OCI-LY1 (cell line): ENCODE data around the gene TMEM184A.
A peak's percentile ranks its signal among the peaks of the same experiment; 100 is the strongest.

Experiments used
- H2AFZ ChIP-seq: fragments of 200-600 bp; sonication (generic), shearing (Covaris generic); 2 replicates; pipeline ENCODE4 v1.6.0; 2014; ENCODE audit warnings: antibody characterized with exemption, mild to moderate bottlenecking, low read length
- H3F3A ChIP-seq: fragments of 200-600 bp; sonication (generic), shearing (Covaris generic); 2 replicates; pipeline ENCODE4 v1.6.0; 2014; ENCODE audit warnings: mild to moderate bottlenecking, antibody characterized with exemption, low read length, moderate library complexity; ENCODE audit not compliant: insufficient read depth
- H3K27ac ChIP-seq: fragments of 200-600 bp; sonication (generic); 2 replicates; pipeline ENCODE4 v1.5.1; 2014; ENCODE audit warnings: low read length, mixed run types, mild to moderate bottlenecking, low read depth; ENCODE audit not compliant: poor library complexity, severe bottlenecking
- H3K27me3 ChIP-seq: fragments of 200-600 bp; sonication (generic); 2 replicates; pipeline ENCODE4 v1.6.0; 2014; ENCODE audit warnings: antibody characterized with exemption, mild to moderate bottlenecking, low read length, moderate library complexity; ENCODE audit not compliant: insufficient read depth
- H3K36me3 ChIP-seq: fragments of 200-600 bp; sonication (generic); 2 replicates; pipeline ENCODE4 v1.6.1; 2014; ENCODE audit warnings: mild to moderate bottlenecking, antibody characterized with exemption, low read length, moderate library complexity, mixed read lengths; ENCODE audit not compliant: insufficient read depth
- H3K4me1 ChIP-seq: fragments of 200-600 bp; sonication (generic); 2 replicates; pipeline ENCODE4 v1.5.1; 2014; ENCODE audit warnings: mild to moderate bottlenecking, low read length, moderate library complexity; ENCODE audit not compliant: insufficient read depth, severe bottlenecking
- H3K4me2 ChIP-seq: fragments of 200-600 bp; sonication (generic), shearing (Covaris generic); 2 replicates; pipeline ENCODE4 v1.6.1; 2014; ENCODE audit warnings: low read length
- H3K4me3 ChIP-seq: fragments of 200-600 bp; sonication (generic); 2 replicates; pipeline ENCODE4 v1.5.1; 2014; ENCODE audit warnings: low read length, low read depth, mild to moderate bottlenecking, mixed read lengths; ENCODE audit not compliant: poor library complexity, severe bottlenecking
- H3K79me2 ChIP-seq: fragments of 200-600 bp; shearing (Covaris generic); 2 replicates; pipeline ENCODE4 v1.6.1; 2016; ENCODE audit warnings: mixed run types, low read length, mixed read lengths; ENCODE audit not compliant: insufficient read depth
- H3K9ac ChIP-seq: fragments of 200-600 bp; sonication (generic), shearing (Covaris generic); 2 replicates; pipeline ENCODE4 v1.6.1; 2014; ENCODE audit warnings: mild to moderate bottlenecking, low read length, mixed read lengths
- H3K9me2 ChIP-seq: fragments of 200-600 bp; sonication (generic), shearing (Covaris generic); 2 replicates; pipeline ENCODE4 v1.6.1; 2014; ENCODE audit warnings: low read depth, mild to moderate bottlenecking, low read length, mixed read lengths
- H3K9me3 ChIP-seq: fragments of 200-600 bp; shearing (Covaris generic); 2 replicates; pipeline ENCODE4 v1.6.1; 2014; ENCODE audit warnings: low read length, mixed read lengths
- H4K20me1 ChIP-seq: fragments of 200-600 bp; sonication (generic), shearing (Covaris generic); 2 replicates; pipeline ENCODE4 v1.6.0; 2016; ENCODE audit warnings: mild to moderate bottlenecking, low read length; ENCODE audit not compliant: insufficient read depth
- EZH2 ChIP-seq: fragments of 200-600 bp; sonication (generic), shearing (Covaris generic); IDR thresholded peaks from 2 replicates; pipeline ENCODE4 v1.8.0; 2017; ENCODE audit warnings: borderline replicate concordance, mixed run types, mild to moderate bottlenecking, antibody characterized with exemption, low read length, moderate library complexity, mixed read lengths
- TF ChIP-seq, protein P1 (sequence below): fragments of 200-600 bp; sonication (generic), shearing (Covaris generic); IDR thresholded peaks from 2 replicates; pipeline ENCODE4 v1.5.1; 2017; ENCODE audit warnings: mild to moderate bottlenecking, antibody characterized with exemption, low read length, moderate library complexity, mixed read lengths

TMEM184A gene

DNA sequence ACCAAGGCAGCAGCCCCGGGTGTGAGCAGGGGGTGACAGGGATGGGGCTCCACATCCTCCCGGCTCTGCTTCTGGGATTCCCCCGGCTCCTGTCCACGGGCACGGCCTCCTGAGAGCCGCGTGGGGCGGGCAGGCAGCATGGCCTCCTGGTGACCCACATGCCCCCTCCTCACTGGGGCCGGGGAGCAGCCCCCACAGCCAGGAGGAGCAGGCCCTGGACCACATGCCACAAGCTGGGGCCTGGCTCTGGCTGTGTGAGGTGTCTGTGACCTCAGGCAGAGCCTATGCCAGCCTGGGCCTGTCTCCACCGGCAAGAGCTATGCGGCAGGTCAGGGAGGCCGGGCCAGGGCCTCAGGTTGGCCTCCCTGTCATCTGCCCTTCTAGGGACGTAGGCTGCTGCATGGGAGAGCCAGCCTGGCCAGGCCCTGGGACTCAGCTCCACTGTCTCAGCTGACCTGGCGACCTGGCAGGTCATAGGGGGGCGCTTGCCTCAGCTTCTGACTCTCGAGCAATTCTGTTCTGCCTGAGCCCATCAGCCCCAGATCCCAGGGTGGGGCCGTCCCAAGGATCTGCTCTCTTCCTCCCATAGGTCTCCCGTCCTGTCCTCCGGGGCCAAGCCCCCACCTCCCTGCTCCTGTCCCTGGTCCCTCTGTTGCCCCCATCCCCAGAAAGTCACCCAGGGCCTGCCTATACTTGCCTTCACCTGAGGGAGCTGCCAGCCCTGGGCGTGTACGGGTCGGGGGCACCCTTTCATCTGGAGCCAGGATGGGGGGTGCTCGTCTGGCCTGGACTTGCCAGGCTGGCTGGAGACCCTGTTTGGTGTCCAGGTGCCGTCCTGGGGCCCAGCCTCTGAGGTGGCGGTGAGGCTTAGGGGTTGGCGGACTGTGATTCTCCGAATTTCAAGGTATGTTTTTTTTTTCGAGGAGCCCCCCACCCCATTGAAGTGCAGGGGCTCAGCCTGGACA lies 3.9 kb upstream of the TMEM184A start:
- no peaks in the 10 kb centered on the region for H3F3A ChIP-seq
- no peaks in the 10 kb centered on the region for H3K9me3 ChIP-seq
- H4K20me1 ChIP-seq, result no peaks in the 10 kb centered on the region
- H3K27me3 ChIP-seq, result no peaks in the 10 kb centered on the region; the same call in 1 of the 2 replicates
- H3K9me2 ChIP-seq, result no peaks in the 10 kb centered on the region
- no peaks in the 10 kb centered on the region for H3K79me2 ChIP-seq
- no peak overlapping the region for H3K4me2 ChIP-seq
- H3K9ac ChIP-seq, result no peak overlapping the region
- no peak overlapping the region for H3K27ac ChIP-seq
- no peaks in the 10 kb centered on the region; the same call in 1 of the 2 replicates for H3K36me3 ChIP-seq
- no peaks in the 10 kb centered on the region for H3K4me1 ChIP-seq
- H3K4me3 ChIP-seq, result no peak overlapping the region
- no peak overlapping the region for H2AFZ ChIP-seq
- TF ChIP-seq, protein P1, sequence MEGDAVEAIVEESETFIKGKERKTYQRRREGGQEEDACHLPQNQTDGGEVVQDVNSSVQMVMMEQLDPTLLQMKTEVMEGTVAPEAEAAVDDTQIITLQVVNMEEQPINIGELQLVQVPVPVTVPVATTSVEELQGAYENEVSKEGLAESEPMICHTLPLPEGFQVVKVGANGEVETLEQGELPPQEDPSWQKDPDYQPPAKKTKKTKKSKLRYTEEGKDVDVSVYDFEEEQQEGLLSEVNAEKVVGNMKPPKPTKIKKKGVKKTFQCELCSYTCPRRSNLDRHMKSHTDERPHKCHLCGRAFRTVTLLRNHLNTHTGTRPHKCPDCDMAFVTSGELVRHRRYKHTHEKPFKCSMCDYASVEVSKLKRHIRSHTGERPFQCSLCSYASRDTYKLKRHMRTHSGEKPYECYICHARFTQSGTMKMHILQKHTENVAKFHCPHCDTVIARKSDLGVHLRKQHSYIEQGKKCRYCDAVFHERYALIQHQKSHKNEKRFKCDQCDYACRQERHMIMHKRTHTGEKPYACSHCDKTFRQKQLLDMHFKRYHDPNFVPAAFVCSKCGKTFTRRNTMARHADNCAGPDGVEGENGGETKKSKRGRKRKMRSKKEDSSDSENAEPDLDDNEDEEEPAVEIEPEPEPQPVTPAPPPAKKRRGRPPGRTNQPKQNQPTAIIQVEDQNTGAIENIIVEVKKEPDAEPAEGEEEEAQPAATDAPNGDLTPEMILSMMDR, result no peak
- TF ChIP-seq EZH2, result no peak

DNA sequence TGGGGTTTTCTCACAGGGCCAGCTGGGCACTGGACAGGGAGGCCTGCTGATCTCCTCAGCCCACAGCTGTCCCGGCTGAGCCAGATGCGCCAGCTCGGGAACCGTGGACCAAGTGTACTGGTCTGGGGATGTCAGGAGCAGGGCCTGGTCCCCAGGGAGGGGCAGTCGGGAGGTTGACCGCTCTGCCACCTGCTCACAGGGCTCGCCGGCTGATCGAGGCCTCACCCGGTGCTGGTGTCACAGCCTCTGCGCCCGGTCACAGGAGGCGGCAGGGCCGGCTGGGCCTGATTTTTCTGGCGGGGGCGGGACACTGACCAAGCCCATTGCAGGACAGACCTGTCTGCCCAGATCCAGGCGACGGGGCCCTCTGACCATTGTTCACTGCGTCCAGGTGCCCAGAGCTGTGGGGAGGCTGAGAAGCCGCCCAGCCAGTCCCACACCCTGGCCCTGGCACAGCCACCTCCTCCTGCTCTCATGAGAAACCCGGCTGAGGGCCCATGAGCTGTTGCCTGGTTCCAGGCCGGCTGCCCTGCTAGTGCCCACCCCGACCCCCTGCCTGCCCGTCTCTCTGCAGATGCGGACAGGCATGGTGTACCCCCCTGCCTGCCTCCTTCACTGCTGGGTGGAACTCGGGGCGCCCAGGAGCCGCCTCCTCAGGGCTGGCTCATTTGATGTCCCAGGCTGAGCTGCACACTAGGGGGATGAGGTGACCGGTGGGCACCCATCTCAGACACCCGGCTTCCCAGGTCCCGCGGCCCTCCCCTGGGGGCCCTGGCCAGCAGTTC lies 3.0 kb upstream of the TMEM184A start:
- H3K27ac ChIP-seq, result no peak overlapping the region
- no peak overlapping the region for H3K4me2 ChIP-seq
- TF ChIP-seq, protein P1, result no peak
- no peak for TF ChIP-seq EZH2

DNA sequence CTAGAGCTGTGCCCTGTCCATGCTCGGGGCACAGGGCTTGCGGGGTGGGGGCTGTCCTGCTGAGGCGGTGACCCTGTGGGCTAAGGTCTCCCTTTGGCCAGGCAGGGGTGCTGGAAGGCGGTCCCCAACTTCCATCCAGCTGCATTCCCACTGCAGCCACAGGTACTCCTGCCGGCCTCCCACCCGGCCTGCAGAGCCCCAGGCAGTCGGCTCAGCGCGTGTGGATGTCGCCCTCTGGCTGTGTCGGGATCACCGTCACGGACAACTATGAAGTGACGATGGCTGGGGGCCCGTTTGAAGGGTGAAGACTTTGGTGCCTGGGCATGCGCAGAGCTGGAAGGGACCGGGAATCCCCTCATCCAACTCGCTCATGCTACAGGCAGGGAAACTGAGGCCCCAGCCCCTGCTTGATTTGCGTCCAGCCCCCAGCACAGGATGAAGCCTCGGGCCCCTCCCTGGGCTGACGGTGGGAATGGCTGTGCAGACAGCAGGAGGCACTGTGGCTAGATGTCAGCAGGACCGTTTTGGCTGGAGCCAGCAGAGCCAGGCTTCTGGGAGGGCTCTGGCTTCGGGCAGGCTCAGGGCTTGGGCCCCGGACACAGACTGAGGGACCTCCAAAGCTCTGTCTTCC lies 2.3 kb upstream of the TMEM184A start:
- Histone ChIP-seq H3K9me3 (no peaks in the 10 kb centered on the region), H3K4me1 (no peaks in the 10 kb centered on the region), H3K9me2 (no peaks in the 10 kb centered on the region), H2AFZ (no peak overlapping the region), H4K20me1 (no peaks in the 10 kb centered on the region), H3K9ac (no peak overlapping the region), H3K4me2 (no peak overlapping the region), H3K4me3 (no peak overlapping the region), H3K36me3 (no peaks in the 10 kb centered on the region), H3K79me2 (no peaks in the 10 kb centered on the region), H3F3A (no peaks in the 10 kb centered on the region), H3K27ac (no peak overlapping the region), H3K27me3 (no peaks in the 10 kb centered on the region; the same call in 1 of the 2 replicates)
- TF ChIP-seq, protein P1, result peak; percentile 29; the same call in 1 of the 2 replicates
- TF ChIP-seq EZH2, result no peak

More for the DNA sequence above, 3.0 kb upstream of the TMEM184A start:
- Histone ChIP-seq H3F3A (no peaks in the 10 kb centered on the region), H3K9me3 (no peaks in the 10 kb centered on the region), H3K79me2 (no peaks in the 10 kb centered on the region), H3K4me3 (no peak overlapping the region), H3K9me2 (no peaks in the 10 kb centered on the region), H3K27me3 (no peaks in the 10 kb centered on the region; the same call in 1 of the 2 replicates), H3K9ac (no peak overlapping the region), H3K36me3 (no peaks in the 10 kb centered on the region), H3K4me1 (no peaks in the 10 kb centered on the region), H4K20me1 (no peaks in the 10 kb centered on the region), H2AFZ (no peak overlapping the region)
